ENCODE data around the gene ACTL7B.
"Not testable (repeated sequence)": the region's sequence is repeated elsewhere in the genome, so short reads cannot be mapped to it uniquely, and the experiment has no call there.

The ACTL7B gene

DNA sequence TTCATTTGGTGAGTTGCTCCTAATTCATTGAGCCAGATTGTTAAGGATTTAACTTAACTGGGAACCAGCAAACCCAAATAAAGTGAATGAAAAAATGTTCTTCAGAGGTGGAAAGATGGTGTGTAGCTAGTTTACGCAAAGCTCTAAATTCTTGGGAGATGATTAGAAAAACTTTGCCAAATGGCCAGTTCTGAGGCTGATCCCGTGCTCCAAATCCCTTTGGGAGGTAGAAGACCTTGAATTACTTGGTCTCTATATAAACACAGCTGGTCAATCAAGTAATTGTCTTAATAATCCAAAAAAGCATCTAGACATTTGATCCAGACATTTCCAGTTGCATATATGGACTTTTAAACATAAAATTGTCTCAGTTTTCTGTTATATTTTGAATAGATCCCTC is 11.4 kb downstream of the ACTL7B start:
- no peak for DNase-seq (ENCODE audit: low spot score)

GRCh38 chr9:108842610-108843295 is 13.0 kb downstream of the ACTL7B start:
- DNase-seq (ENCODE audit: low spot score): no peak

DNA sequence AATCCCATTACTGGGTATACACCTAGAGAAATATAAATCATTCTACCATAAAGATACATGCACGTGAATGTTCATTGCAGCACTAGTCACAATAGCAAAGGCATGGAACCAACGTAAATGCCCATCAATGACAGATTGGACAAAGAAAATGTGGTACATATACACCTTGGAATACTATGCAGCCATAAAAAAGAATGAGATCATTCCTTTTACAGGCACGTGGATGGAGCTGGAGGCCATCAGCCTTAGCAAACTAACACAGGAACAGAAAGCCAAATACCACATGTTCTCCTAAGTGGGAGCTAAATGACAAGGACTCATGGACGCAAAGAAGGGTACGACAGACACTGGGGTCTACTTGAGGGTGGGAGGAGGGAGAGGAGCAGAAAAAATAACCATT is 16.2 kb downstream of the ACTL7B start:
- not testable (repeated sequence) for DNase-seq (ENCODE audit: low spot score)

GRCh38 chr9:108838017-108838416 is 17.8 kb downstream of the ACTL7B start:
- no peak for DNase-seq (ENCODE audit: low spot score)

- DNase-seq (ENCODE audit: low spot score): no peak
Observed at GRCh38 chr9:108837530-108837929, 18.3 kb downstream of the ACTL7B start.

GRCh38 chr9:108836781-108837180 is 19.0 kb downstream of the ACTL7B start:
- no peak for DNase-seq (ENCODE audit: low spot score)

- DNase-seq (ENCODE audit: low spot score): no peak
Observed at GRCh38 chr9:108836319-108836718, 19.5 kb downstream of the ACTL7B start.

- no peak for DNase-seq (ENCODE audit: low spot score)
Observed at GRCh38 chr9:108835831-108836230, 20.0 kb downstream of the ACTL7B start.

DNA sequence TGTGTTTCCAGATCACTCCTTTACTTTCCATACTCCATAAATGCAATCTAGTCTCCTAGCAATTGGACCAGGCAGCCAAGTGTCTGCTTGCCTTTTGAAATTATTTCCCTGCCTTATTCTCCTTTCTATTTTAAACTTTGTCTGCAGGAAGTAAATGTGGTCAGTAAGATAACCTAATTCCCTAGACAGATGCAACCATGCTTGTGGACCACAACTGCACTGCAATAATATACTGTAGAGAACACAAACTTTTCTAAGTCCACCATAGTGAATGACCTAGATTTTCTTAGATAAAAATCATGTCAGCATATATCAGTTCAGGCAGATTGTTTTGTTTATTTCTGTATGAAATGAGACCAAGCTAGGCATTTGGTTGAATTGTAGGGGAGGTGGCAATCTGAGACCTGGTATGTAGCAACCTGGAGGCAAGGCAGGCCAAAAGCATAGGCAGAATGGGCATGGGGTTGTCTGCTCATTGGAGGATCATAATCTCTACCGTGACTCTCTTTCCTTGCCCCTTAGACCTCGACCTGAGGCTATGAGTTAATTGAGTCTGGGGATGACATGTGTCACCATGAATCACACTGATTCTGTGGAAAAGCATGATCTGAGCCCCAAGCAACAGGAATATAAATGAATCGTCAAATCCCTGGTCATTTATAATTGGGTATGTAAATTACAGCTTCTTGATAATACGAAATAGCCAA is 20.7 kb downstream of the ACTL7B start:
- DNase-seq (ENCODE audit: low spot score): no peak

GRCh38 chr9:108832179-108832500 is 23.6 kb downstream of the ACTL7B start:
- no peak for DNase-seq (ENCODE audit: low spot score)

DNA sequence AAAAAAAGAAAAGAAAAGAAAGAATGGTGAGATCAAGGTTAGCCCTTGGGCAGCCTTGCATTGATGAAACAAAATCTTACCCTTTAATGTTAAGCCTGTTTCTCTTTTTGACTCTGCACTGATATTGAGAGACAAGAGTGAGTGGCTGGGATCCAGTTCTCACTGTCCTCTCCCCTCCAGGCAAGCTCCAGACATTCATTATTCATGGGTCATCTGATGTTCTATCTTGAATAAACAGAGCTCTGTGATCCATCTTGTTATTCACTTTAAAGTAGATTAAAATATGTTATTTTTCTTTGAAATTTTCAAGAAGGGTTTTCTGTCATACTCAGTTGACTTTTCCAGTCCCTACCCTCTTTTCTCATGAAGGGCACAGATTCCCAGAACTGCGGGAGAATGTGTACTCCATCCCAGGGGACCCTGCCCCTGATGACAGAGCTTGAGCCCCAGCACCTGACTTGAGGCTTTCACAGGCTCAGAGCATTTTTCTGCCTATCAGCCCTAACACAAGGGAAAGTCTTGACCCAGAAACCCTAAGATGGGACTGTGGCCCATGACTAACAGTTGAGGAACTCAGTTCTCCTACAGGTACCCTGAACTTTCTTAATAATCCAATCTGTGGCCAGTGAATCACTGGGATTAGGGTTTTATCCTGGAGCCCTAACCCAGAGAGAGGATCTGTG is 24.1 kb downstream of the ACTL7B start:
- no peak for DNase-seq (ENCODE audit: low spot score)

- no peak for DNase-seq (ENCODE audit: low spot score)
Observed at GRCh38 chr9:108830272-108830671, 25.5 kb downstream of the ACTL7B start.

GRCh38 chr9:108823829-108824228 is 32.0 kb downstream of the ACTL7B start:
- no peak for DNase-seq (ENCODE audit: low spot score)

GRCh38 chr9:108816037-108816436 is 39.7 kb downstream of the ACTL7B start:
- no peak for DNase-seq (ENCODE audit: low spot score)

- no peak for DNase-seq (ENCODE audit: low spot score)
Observed at GRCh38 chr9:108815156-108815555, 40.6 kb downstream of the ACTL7B start.

DNA sequence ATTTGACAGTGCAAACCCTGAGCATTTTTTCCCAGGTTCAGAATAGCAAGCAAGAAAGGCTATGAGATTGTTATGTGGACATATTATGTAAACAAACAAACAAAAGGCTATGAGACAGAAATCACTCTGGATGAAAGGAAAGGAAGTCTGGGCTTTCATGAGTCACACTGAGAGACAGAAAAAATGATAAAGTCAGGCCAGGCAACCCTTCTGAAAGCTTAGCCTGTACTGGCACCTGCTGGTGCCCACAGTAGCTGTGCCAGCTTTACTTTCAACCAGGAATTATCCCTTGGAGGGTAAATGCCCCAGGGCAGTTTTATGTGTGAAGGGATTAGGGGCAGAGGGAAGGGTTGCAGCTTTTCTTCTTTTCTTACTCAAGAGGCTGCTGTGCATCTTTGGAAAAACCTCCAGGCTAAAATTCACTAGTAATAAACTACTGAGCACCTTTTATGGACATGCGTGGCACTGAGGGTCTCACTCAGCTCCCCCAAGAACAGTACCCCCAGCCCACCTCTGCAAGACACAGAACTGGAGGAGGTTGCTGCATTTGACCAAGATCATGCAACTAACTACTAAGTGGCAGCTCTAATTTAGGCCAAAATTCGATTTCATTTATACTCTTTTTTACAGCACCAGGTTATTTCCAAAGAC is 41.7 kb downstream of the ACTL7B start:
- no peak for DNase-seq (ENCODE audit: low spot score)

DNA sequence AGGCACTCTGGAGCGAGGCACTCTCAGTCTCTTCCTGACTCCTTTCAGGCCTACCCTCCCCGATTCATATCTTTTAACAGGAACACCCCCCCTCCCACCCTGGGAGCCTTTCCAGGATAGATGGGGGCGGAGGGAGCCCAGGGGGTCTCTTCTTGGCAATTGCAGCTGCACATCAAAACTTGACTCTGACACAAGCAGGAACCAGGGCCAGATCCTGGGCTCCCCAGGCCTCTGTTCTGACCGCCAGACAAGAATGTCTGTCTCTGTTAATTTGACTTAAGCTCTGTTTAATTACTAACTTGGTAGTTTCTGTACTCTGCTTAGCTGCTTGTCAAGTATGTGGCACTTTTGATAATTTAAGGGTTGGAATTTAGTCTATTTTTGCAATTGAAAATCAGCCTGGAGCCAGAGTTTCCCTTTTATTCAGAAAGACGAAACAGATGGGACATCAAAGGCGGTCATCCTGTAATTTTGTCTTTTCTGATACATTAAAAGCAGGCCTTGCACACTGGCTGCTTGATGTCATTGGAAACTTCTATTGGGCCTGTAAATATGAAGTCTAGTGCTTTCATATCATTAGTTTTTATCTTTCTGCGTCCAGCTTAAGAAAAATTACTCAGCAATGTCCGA is 43.3 kb downstream of the ACTL7B start:
- DNase-seq (ENCODE audit: low spot score): no peak

GRCh38 chr9:108811944-108812343 is 43.8 kb downstream of the ACTL7B start:
- DNase-seq (ENCODE audit: low spot score): no peak

- DNase-seq (ENCODE audit: low spot score): no peak
Observed at GRCh38 chr9:108809269-108809668, 46.5 kb downstream of the ACTL7B start.
